NT2/D1 (cell line): ENCODE results near the gene HOOK2.

ENCODE experiments used
- SUZ12 ChIP-seq: IDR thresholded peaks from 2 replicates; pipeline ENCODE4 v1.6.1; 2011; ENCODE audit not compliant: insufficient read length, insufficient read depth; ENCODE audit errors: extremely low read depth
- ZNF274 ChIP-seq: IDR thresholded peaks from 2 replicates; pipeline ENCODE4 v1.6.1; 2011; ENCODE audit warnings: mild to moderate bottlenecking, low read depth, low read length

DNA sequence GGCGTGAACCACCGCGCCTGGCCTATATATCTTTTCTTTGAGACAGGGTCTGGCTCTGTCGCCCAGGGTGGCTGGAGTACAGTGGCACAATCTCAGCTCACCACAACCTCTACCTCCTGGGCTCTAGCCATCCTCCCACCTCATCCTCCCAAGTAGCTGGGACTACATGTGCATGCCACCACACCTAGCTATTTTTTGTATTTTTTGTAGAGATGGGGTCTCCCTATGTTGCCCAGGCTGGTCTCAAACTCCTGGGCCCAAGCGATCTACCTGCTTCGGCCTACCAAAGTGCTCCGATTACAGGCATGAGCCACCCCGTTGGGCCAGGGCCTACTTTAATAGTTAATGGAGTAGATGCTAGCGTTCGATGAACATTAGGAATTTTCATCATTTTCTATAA is 55.1 kb downstream of the HOOK2 start:
- TF ChIP-seq ZNF274 (no peak), SUZ12 (no peak)
